Heart right ventricle (tissue), 16 donors: Measurements from ENCODE around the gene NUP214. TPM values are rescaled to one million over a fixed set of nuclear protein-coding genes. Genes with fewer than 3 reads are reported as not detected.
A peak's percentile ranks its signal among the peaks of the same experiment; 100 is the strongest.

Experiments
- ATAC-seq, 8 donors: fragments of 200-7000 bp; cut with Tn5 transposase; one replicate each; pipeline ENCODE4 v1.9.1; 2020; ENCODE audit warnings: mild to moderate bottlenecking in 8 of 8, moderate library complexity in 8 of 8, moderate number of reproducible peaks in 1 of 8
- DNase-seq, 2 donors: peaks; one replicate each; pipeline ENCODE4 v3.0.0-alpha.2; 2020
- H3K27ac ChIP-seq, 10 donors: fragments of 200-600 bp; sonication (generic) in 2 of 10; one replicate each; pipeline versions ENCODE4 v1.5.0 to v1.8.0; 2020 to 2022; ENCODE audit warnings: mild to moderate bottlenecking in 3 of 10
- H3K27me3 ChIP-seq, 7 donors: fragments of 200-600 bp; one replicate each; pipeline ENCODE4 v1.8.0; 2021 to 2022; ENCODE audit warnings: mild to moderate bottlenecking in 2 of 7
- H3K36me3 ChIP-seq, 9 donors: fragments of 200-600 bp; sonication (generic) in 1 of 9; one replicate each; pipeline versions ENCODE4 v1.5.0 to v1.8.0; 2020 to 2022; ENCODE audit warnings: mild to moderate bottlenecking in 2 of 9
- H3K4me1 ChIP-seq, 9 donors: fragments of 200-600 bp; sonication (generic) in 1 of 9; one replicate each; pipeline versions ENCODE4 v1.5.0 to v1.8.0; 2020 to 2022; ENCODE audit warnings: mild to moderate bottlenecking in 4 of 9
- H3K4me3 ChIP-seq, 10 donors: fragments of 200-600 bp; sonication (generic) in 2 of 10; one replicate each; pipeline versions ENCODE4 v1.5.0 to v1.8.0; 2020 to 2022; ENCODE audit warnings: mild to moderate bottlenecking in 7 of 10, moderate library complexity in 2 of 10
- H3K9me3 ChIP-seq, 11 donors: fragments of 200-600 bp in 10 of 11; sonication (generic) in 2 of 11; one replicate each; pipeline versions ENCODE4 v1.5.0 to v1.8.0; 2013 to 2022; ENCODE audit warnings: mild to moderate bottlenecking in 2 of 11, control low read depth in 1 of 11, moderate library complexity in 1 of 11
- CTCF ChIP-seq, 9 donors: fragments of 200-600 bp; sonication (generic) in 2 of 9; IDR thresholded peaks; one replicate each; pipeline versions ENCODE4 v1.5.0 to v1.8.0; 2021 to 2022; ENCODE audit warnings: antibody characterized with exemption in 9 of 9, mild to moderate bottlenecking in 5 of 9, moderate library complexity in 1 of 9
- WGBS, 2 donors: extraction: QIAGEN DNeasy Blood & Tissue Kit; methylation state at CpG; one replicate each; pipeline ENCODE4 v1.1.7; 2013; ENCODE audit warnings: inconsistent platforms in 1 of 2; 5-methylcytosine and 5-hydroxymethylcytosine counted together
- intact Hi-C, 10 donors: fragments of 100-400 bp; cut with DNase I; formaldehyde crosslinking; loops; one replicate each; pipeline versions ENCODE4 v1.11.1 to v1.14.2; 2022
- polyA plus RNA-seq, 2 donors: library from polyadenylated mRNA; stranded (reverse); fragments of 200-250 nt; gene quantifications; one replicate each; pipeline ENCODE4 v1.2.3, GENCODE V29; 2013
- total RNA-seq, 10 donors: library from RNA; stranded (reverse); fragmentation: NEBNext Ultra II Directional in 3 of 10; extraction: Animal tissue kit (Norgen Biotek cat#: 25700) in 3 of 10; gene quantifications; one replicate each; pipeline versions ENCODE4 v1.2.1 to v1.2.4, GENCODE V29; 2021 to 2023
- donor health status: Arrhythmogenic right ventricular cardiomyopathy.
- donor health status: ischemic (EF 13 %, LVEDD 7.1; RV severe dilation, severe dysfunction).
- donor health status: healthy with polysubstance abuse.
- donor health status: DM: no; HTN: yes; CAD: no.
- donor health status: DM: no; HTN: no; CAD: no.
- donor health status: ischemic (EF 25% LVEDD 6.9; RV normal size, moderate dysfunction).
- donor health status: ischemic (EF 25% LVEDD 5.7; RV mildly dilated, moderate dysfunction).
- donor health status: healthy.
- donor health status: DM: yes; HTN: yes; CAD: no.
- donor health status: Ischemic cardiomyopathy.
- donor health status: ischemic (EF 35%, LVEDD 5.7; RV mildly dilated, moderate dysfunction).
- donor health status: nonischemic (EF 11% LVEDD 7.7; RV severe dilation, severe dysfunction).
- donor health status: DM: yes; HTN: yes; CAD: no.
- donor health status: PGD.
- donor health status: ischemic (EF 29% LVEDD 5.4; RV normal size, mild dysfunction).
- donor health status: nonischemic (EF 23%, LVEDD 6.1; RV moderate dilation, normal function).

NUP214 gene
- total and polyA plus RNA-seq, 12 donors, result 13.8 to 27.1 (median 22.9) TPM

- peak overlapping the region in 9 of 10 donors; percentile 66 to 92 (median 84) for H3K27ac ChIP-seq
- ATAC-seq (no peak), DNase-seq (no peak)
- no peaks in the 10 kb centered on the region for H3K9me3 ChIP-seq
- H3K27me3 ChIP-seq, result no peaks in the 10 kb centered on the region
- WGBS, 2 donors, result 0 to 2% methylated on average over 11 of the region's 11 CpGs
- peaks cover 3 to 23% (median 17%) of the 10 kb centered on the region in 9 donors for H3K4me1 ChIP-seq
- no peak for TF ChIP-seq CTCF (IDR thresholded peaks at IDR 0.05)
- peak overlapping the region; percentile 69 to 97 (median 83) for H3K4me3 ChIP-seq
- intact Hi-C loops, result loop anchor here in 7 of 10 donors (2.0 to 10.0 kb wide), 4 partner anchors 69 to 411 kb away; no protein-coding TSS in a partner anchor
- peaks cover 0 to 59% (median 37%) of the 10 kb centered on the region in 9 donors for H3K36me3 ChIP-seq
These were observed 657 bp downstream of the NUP214 start for GRCh38 chr9:131126059-131126426.

GRCh38 chr9:131129183-131129582, 3.8 kb downstream of the NUP214 start:
- Histone ChIP-seq H3K4me3 (no peak overlapping the region), H3K36me3 (peaks cover 0 to 75% (median 64%) of the 10 kb centered on the region in 9 donors), H3K27me3 (no peaks in the 10 kb centered on the region), H3K4me1 (peaks cover 3 to 23% (median 17%) of the 10 kb centered on the region in 9 donors), H3K9me3 (no peaks in the 10 kb centered on the region), H3K27ac (no peak overlapping the region)
- DNase-seq (no peak), ATAC-seq (no peak)
- WGBS, 2 donors, result 78 to 86% methylated on average over 3 of the region's 3 CpGs
- intact Hi-C loops, result loop anchor here in 7 of 10 donors (5.0 to 10.0 kb wide), 3 partner anchors 72 to 414 kb away; no protein-coding TSS in a partner anchor
- TF ChIP-seq CTCF (IDR thresholded peaks at IDR 0.05), result no peak

GRCh38 chr9:131138676-131139075, 13.3 kb downstream of the NUP214 start:
- no peaks in the 10 kb centered on the region for H3K27me3 ChIP-seq
- TF ChIP-seq CTCF (IDR thresholded peaks at IDR 0.05), result no peak
- no peaks in the 10 kb centered on the region for H3K4me1 ChIP-seq
- 83 to 86% methylated on average over 2 of the region's 2 CpGs for WGBS, 2 donors
- intact Hi-C loops, result loop anchor here in 1 of 10 donors (10.0 kb wide), 1 partner anchor 1146 kb away; no protein-coding TSS in a partner anchor
- DNase-seq (no peak), ATAC-seq (no peak)
- H3K36me3 ChIP-seq, result peaks cover 0 to 100% (median 78%) of the 10 kb centered on the region in 9 donors
- no peaks in the 10 kb centered on the region for H3K9me3 ChIP-seq
- no peak overlapping the region for H3K27ac ChIP-seq
- no peak overlapping the region for H3K4me3 ChIP-seq

- no peak for ATAC-seq
- no peak for TF ChIP-seq CTCF (IDR thresholded peaks at IDR 0.05)
- peaks cover 0 to 100% (median 75%) of the 10 kb centered on the region in 9 donors for H3K36me3 ChIP-seq
- no peaks in the 10 kb centered on the region for H3K27me3 ChIP-seq
- H3K4me1 ChIP-seq, result no peaks in the 10 kb centered on the region
- no peak for DNase-seq
- WGBS, 2 donors, result 85 to 87% methylated on average over 4 of the region's 4 CpGs
- intact Hi-C loops, result loop anchor here in 1 of 10 donors (10.0 kb wide), 1 partner anchor 65 kb away; no protein-coding TSS in a partner anchor
- no peak overlapping the region for H3K4me3 ChIP-seq
- H3K27ac ChIP-seq, result no peak overlapping the region
- no peaks in the 10 kb centered on the region for H3K9me3 ChIP-seq
These were observed 14.7 kb downstream of the NUP214 start for GRCh38 chr9:131140112-131140511.
